GM19395 (cell line): ENCODE data around the gene SLC6A11.
A peak's percentile ranks its signal among the peaks of the same experiment; 100 is the strongest.

Experiments
- ATAC-seq: cut with Tn5 transposase; IDR thresholded peaks from one replicate; pipeline ENCODE4 v1.9.1; 2021; ENCODE audit warnings: mild to moderate bottlenecking, moderate library complexity; ENCODE audit not compliant: unreplicated experiment

Gene SLC6A11

DNA sequence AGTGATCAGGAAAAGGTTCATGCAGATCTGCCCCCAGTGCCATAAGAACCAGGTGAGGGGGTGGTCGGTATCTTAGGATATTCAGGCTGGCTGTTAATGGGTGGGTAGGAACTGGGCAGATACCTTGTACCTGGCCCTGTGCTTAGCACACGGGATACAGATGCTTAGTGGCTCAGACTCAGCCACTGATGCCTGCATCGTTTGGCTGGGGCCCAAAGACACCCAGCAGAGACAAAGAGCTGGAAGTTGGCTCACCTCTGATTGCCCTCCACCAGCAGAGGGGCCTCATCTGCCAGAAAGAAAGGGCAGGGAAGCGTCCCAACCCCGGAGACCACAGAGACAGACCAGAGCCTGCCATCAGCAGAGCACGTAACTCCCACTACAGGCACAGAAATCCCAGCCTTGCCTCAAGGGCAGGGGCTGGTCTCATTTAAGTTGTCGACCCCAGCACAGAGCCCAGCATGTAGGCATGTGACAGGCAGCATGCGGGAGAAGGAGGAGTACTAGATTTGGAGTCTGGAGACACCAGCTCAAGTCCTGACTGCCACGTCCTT lies 112.5 kb downstream of the SLC6A11 start:
- no peak for ATAC-seq

DNA sequence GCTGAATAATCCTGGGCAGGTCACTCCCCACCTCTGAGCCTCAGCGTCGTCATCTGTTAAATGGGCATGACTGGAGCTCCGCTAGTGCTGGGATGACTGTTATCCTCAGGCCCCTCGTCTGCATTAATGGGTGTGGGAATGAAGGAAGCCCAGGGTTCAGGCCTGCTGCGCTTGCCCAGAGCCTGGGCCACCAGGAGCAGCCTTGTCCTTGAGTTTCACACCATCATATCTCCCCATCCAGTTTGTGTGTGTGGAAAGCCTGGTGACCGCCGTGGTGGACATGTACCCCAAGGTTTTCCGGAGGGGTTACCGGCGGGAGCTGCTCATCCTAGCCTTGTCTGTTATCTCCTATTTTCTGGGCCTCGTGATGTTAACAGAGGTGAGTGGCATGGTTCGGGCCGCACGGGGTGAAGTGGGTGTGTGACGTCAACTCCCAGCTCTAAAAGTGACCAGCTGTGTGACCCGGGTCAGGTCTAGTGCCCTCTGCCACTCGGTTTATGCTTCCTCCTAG lies 113.0 kb downstream of the SLC6A11 start:
- ATAC-seq: no peak

DNA sequence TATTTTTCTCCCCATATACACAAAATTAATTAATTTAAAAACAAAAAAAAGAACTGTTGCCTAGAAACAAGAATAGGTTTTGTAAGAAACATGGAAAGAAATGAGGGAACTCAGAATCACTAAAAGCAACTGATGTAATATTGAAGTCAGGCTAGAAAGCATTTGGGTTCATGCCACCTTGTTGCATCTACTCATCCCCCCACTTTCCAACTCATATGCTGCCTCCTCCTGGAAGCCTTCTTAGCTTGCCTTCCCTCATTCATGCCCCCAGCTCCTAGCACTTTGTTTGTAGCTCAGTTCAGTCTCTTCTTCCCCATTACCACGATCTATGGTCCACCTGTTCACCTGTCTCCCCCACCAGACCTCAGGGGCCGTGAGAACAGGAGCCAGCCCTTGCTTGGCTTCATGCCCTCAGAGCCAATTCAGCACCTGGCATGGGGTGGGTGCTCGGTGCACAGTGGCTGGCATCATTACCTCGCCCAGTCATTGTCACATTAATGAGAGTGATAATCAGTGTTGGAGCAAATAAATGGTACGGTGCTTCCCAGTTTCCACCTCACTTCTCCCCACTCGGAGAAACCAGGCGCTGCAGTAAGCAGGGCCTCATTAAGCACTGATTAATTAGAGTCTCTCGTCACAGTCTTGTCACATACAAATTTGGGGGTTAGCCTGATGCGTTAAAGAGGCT lies 114.1 kb downstream of the SLC6A11 start:
- ATAC-seq: no peak

DNA sequence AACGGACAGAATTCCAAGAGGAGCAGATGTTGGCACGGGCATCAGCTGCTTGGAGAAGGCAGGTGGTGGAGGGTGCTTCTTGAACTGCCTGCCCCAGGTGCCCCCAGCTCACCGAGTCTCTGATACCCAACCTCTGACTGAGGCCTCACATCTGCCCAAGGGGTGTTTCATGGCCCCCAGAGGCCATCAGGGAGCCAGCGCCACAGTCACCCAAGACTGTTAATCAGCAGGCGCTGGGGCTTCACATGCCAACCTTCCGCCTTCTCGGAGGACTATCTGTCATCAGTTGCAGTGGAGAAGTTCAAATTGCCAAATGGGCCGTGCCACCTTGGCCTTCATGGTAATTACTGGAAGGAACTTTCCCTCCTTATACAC lies 114.6 kb downstream of the SLC6A11 start:
- no peak for ATAC-seq

DNA sequence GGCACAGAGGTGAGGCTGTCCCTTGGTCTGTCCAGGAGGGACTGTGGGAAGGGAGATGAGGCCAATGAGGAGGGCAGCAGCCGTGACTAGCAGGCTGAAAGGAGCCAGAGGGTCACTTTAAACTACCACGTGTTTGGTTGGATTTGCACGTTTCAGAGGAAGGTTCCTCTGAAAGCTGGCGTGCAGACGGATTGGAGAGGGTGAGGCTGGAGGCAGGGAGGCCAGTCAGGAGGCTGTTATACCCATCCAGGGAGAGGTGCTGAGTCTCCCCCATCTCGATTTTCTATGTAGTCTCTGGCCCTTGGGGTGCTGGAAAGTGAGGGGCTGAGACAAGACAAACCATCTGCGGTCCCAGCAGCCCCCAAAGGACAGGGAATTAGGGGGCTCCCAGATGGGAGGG lies 116.6 kb downstream of the SLC6A11 start:
- no peak for ATAC-seq

DNA sequence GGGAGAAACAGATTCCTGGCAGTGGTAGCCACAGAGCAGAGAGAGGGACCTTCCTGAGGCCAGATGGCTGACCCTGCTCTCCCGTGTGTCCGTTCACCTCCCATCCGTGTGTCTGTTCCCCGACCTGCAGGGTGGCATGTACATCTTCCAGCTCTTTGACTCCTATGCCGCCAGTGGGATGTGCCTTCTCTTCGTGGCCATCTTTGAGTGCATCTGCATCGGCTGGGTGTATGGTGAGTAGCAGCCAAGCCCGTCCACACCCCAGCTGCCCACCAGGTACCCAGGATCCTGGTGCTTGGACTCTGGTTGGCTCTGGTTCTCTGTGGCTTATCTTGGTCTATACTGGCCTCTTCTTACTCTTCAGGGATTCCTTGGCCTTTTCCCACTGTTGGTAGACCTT lies 117.0 kb downstream of the SLC6A11 start:
- ATAC-seq: no peak

DNA sequence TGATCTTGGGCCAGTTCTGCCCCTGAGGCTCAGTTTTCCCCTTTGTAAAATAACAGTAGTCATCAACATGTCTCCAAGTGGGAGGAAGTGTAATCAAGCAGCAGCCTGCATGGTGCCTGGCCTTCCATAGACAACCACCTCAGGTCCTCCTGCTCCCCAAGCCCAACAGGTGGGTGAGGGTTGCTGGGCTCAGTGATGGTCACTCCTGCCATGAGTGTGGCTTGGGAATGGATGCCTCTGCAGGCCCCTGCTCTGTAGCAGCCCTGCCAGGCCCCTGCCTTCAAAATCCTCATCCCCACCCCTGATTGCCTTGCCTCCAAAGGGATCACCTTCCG lies 117.4 kb downstream of the SLC6A11 start:
- no peak for ATAC-seq

DNA sequence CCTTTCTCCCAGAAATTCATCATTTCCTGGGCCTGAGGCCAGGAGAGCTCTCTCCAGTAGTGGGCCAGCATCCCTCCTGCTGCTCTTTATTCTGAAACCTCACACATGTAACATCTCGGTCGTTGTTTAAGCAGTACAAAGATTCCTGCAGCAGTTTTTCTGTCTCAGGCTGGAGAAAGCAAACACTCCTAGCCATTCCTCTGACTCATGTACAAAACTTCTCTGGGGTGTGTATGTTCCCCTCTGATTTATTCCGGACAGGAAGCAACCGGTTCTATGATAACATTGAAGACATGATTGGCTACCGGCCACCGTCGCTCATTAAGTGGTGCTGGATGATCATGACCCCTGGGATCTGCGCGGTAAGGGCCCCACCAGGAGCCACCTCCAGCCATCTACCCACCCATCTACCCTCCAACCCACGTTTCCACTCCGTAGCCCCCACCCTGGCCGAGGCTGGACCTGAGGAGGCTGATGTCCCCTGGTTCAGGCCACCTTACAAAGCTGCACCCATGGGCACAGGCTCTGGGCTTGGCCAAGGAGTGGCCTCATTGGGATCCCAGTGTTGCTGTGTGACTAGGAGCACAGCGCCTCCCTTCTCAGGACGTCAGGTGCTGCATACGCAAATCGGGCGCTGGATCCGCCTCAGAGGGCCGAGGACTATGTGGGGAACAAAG lies 117.9 kb downstream of the SLC6A11 start:
- no peak for ATAC-seq

DNA sequence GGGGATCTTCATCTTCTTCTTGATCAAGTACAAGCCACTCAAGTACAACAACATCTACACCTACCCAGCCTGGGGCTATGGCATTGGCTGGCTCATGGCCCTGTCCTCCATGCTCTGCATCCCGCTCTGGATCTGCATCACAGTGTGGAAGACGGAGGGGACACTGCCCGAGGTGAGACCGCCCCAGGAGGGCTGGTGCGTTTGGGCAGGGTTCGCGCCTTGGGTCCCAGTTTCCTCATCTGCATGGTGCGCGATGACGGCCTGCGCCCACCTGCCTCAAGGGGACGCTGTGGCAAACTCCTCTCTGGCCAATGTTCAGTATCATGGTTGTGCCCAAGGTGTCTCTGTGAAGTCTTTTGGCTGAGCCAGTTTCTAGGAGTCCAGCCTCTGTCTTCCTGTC lies 119.0 kb downstream of the SLC6A11 start:
- ATAC-seq: no peak

DNA sequence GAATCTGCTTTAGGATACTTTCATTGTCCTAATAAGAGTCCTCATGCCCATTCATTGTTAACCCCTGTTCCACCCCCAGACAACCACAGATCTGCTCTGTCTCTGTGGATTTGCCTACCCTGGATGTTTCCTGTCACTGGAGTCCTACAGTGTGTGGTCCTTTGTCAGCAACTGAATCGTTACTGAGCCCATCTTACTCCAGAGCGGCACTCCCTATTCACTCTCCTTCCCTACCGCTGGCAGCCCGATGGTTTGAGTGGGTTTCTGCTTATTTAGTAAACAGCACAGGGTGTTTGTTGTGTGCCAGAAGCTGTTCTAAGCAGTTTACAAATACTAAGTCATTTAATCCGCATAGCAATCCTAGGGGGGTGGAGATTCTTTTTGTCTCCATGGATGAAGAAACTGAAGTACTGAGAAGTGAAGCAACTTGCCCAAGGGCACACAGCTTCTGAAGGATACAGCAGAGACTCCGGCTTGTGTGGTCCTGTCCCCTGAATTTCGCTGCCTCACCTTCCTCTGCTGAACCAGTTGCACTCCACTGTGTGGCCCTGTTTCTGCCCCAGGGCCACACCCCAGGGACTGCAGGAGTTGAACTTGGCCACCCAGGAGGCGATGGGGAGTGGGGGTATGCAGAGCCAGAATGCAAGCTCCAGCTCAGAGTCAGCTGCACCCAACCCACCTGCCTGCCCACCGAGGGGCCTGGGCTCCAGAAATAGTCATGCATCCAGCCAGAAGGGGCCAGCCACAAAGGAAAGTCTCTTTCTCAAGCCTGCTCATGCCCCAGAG lies 120.0 kb downstream of the SLC6A11 start:
- ATAC-seq: no peak

DNA sequence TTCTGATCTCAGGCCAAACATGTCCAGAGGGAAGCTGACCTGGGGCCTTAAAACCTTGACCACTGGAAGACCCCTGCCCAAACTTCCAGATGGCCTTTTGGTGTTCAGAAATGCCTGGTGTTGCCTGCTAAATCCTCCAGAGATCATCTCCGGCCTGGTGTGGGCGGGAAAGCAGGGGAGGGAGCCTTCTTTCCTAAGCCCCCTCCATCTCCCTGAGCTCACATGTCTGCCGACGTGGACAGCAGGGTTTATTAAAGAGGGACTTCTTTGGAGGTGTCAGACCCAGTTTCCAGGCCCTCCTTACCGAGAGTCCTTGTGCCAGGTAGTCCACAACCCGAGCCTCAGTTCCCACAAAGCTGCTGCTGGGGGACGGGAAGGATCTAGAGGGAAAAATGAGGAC lies 120.7 kb downstream of the SLC6A11 start:
- no peak for ATAC-seq

DNA sequence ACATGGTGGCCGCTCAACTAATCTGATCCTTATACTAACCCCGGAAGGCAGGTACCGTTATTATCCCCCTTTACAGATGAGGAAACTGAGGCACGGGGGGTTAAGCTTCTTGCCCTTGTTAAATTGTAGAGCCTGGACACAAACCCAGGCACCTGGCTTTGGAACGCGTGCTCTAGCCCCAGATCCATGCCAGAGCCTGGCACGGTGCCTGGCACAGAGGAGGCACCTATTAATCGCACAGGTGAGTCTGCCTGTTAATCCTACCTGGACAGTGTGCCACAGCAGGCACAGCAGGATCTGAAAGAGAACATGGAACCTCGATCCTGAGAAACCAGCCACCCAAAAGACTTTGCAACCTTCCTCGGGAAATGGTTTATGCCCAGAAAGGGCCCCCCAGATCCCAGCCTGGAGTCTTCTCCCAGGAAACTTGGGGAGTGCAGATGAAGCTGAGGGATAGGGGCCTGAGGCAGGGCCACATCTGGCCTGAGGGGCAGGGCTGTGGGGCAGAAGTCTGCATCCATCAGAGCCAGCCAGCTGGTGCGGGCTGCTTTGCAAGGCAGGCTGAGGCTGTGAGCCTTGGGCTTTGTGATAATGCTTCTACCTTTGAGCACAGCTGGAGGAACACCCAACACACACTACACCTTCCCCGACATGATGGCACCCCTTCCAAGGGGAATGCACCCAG lies 121.3 kb downstream of the SLC6A11 start:
- ATAC-seq: no peak

DNA sequence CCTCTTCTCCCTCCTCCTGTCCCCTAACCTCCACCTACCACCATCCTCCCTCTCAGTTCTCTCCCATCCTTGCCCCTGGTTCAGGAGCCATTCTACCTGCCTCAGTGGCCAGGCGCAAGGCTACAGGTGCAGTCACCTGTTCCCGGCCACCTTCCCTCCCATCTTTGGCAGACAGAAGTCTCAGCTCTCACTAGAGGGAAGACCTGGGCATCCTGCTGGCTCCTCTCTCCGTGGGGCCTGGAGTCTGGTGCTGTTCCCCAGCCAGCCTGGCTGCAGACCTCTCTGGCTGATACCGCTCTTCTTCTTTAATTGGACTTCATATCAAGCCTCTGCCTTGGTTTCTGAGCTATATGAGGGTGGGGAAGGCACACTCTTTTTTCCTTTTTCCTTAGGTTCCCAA lies 123.5 kb downstream of the SLC6A11 start:
- no peak for ATAC-seq

DNA sequence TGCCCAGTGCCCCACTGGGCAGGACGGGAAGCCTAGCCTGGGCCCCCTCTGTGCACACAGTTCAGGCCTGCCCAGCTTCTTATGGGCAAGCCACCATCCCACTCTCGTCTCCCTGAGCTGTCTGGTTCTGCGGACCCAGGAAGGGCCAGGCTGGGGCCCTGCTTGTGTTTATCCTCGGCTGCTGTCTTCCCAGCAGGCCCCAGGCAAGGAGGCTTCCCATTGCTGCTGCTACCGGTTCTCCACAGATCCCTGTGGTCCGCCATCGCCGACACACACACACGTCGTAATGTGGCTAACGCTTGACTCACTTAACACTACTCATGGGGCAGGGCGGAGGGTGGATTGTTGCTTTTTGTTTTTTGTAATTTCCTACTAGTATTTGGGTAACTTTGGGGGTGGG lies 124.1 kb downstream of the SLC6A11 start:
- ATAC-seq: no peak

DNA sequence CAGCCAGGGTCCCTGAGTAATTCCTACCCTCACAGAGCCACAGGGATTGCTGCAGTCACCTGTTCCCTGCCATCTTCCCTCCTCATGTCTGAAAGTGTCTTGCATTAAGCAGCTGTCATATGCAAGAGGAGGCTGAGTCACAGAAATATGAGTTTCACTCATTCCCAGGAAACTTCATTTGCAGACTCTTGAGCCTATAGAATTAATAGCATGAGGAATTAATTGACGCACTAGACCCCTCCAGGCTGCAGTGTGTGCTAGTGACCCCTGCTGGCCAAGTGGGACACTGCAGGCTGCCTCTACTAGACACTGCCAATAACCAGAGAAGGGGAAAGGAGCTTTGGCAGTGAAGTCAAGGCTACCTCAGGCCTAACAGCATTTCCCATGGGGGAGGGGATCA lies 125.9 kb downstream of the SLC6A11 start:
- ATAC-seq: no peak

DNA sequence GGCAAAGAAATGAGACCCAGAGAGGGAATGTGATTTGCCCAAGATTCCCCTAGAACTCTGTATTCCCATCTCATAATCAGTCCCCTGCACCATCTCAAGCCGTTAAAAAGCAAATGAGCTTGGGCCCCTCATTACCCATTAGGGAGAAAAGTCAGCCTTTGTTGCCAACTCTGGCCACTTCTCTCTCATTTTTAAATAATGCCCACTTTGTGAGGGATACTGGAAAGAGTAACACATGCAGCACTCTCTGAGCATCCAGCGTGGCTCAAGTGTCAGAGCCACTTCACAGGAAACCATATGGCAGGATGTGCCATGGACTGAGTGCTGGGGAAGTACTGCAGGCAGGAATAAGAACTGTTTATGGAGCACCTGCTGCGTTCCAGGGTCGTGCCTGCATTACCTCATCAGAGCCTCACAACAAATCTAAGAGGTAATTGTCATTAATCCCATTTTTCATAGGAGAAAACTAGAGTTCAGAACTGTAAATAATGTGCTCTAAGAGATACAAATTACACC lies 126.7 kb downstream of the SLC6A11 start:
- no peak for ATAC-seq

DNA sequence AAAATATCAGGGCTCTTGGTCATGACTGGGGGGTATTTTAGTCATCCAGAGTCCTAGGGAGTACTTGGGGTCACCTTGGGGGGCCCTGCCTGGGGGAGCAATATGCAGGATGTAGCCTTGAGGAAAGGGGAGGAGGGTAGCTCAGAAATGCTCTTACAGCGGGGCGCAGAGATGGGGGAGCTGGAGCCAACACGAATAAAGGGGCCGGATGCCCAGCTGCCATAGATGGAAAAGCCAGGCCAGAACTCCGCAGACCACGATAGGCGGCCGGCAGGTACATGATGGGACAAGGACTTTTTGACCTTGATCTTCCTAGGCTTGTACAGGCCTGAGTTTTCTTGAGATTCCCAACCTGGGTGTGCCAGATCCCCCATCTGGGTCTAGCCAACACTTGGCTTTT lies 128.8 kb downstream of the SLC6A11 start:
- ATAC-seq: no peak

DNA sequence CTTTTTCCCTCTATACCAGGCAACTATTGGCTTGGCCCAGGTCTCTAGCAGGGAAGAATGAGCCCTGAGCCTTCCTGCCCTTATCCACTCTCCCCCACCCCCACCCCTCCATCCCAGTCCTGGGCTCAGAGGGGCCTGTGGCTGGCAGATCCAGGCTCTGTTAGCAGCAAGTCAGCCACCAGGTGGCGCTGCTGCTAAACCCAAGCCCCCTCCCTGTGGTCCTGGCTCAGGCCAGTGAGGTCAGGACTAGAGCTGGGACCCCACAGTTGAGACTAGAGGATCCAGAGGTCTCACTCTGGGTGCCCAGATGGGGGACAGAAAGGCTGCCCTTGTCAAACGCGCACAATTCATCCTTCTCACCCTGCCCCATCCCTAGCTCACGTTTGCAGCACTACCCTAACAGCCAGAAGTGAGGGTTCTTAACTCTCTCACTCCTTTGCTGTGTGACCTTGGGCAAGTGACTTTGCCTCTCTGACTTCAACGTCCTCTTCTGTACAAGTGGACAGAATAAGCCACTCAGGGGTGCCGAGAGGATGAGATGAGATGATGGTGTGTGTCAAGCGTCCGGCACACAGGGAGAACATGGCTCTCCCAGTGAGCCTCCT lies 129.8 kb downstream of the SLC6A11 start:
- peak; percentile 57 for ATAC-seq

DNA sequence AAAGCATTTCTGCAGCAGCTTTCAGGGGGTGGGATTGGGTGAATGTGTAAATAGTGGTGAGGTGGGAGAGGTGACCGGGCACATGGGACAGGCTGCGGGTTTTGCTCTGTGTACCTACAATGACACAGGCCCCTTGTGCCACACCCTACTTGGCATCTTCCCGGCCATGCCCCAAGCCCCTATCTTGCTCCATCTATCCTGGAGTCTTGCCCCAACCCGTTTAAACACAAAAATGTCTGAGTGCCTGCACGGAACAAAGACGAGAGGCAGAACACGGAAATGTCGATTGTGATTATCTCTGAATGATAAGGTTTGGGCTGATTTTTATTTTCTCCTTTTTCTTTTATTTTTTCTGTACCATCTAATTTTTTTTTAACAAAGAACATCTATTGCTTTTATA lies 130.5 kb downstream of the SLC6A11 start:
- no peak for ATAC-seq

DNA sequence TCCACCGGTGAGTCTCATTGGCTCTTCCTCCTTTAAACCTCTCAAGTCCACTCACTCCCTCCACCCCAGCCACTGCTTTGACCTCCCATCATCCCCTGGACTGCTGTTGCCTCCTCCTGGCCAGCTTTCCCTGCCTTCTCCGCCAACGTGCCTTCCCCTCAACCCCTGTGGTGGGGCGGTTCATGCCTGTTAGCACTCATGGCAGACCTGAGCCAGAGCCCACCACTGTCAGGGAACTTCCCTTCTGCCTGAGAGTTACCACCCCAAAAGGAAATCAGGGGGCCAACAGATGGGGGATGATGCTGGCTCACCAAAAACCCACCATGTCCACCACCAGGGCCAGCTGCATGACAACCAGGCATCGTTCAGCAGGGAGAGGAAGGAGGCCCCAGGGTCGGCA lies 132.3 kb downstream of the SLC6A11 start:
- ATAC-seq: no peak

DNA sequence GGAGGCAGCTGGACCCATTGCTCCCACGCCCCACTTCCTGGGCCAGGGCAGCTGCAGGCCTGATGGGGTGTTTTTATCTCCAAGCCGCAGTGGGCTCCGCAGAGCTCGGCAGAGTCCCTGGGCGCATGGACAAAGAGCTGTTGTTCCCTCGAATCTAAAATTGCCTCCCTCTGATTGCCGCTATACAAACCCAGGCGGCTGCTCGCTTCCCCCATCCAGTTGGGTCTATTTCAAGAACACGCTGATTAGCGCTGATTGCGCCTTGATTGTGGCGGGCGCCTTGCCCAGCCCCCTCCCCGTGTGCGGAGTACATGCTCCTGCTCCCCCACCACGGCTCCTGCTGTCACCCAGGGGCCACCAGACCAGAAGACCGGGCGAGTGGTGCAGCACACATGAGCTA lies 133.2 kb downstream of the SLC6A11 start:
- ATAC-seq: no peak
